ENCODE measurements around the gene SEC11A.
"Not testable (repeated sequence)": the region's sequence is repeated elsewhere in the genome, so short reads cannot be mapped to it uniquely, and the experiment has no call there.

The SEC11A gene

GRCh38 chr15:84681831-84682230, 34.1 kb downstream of the SEC11A start:
- DNase-seq (ENCODE audit: low spot score): no peak

GRCh38 chr15:84671211-84671610, 44.7 kb downstream of the SEC11A start:
- DNase-seq (ENCODE audit: low spot score): no peak

- no peak for DNase-seq (ENCODE audit: low spot score)
Measured at GRCh38 chr15:84669726-84670125, 46.2 kb downstream of the SEC11A start.

- no peak for DNase-seq (ENCODE audit: low spot score)
Measured at GRCh38 chr15:84668221-84668982, 47.5 kb downstream of the SEC11A start.

- no peak for DNase-seq (ENCODE audit: low spot score)
Measured at GRCh38 chr15:84666373-84666772, 49.6 kb downstream of the SEC11A start.

GRCh38 chr15:84661001-84661400, 54.9 kb downstream of the SEC11A start:
- no peak for DNase-seq (ENCODE audit: low spot score)

GRCh38 chr15:84659904-84660781, 55.8 kb downstream of the SEC11A start:
- no peak for DNase-seq (ENCODE audit: low spot score)

GRCh38 chr15:84658788-84659411, 57.0 kb downstream of the SEC11A start:
- no peak for DNase-seq (ENCODE audit: low spot score)

- DNase-seq (ENCODE audit: low spot score): peak; percentile 92
Measured at GRCh38 chr15:84658080-84658787, 57.7 kb downstream of the SEC11A start, which contains the start of gene NMB. TSS of gene NMB (minus strand) at chr15:84658199. CDS start at chr15:84658152, 47 bp downstream.

- DNase-seq (ENCODE audit: low spot score): no peak
Measured at GRCh38 chr15:84657748-84658079, 58.2 kb downstream of the SEC11A start.

GRCh38 chr15:84656972-84657371, 59.0 kb downstream of the SEC11A start:
- no peak for DNase-seq (ENCODE audit: low spot score)

- peak; percentile 81 for DNase-seq (ENCODE audit: low spot score)
Measured at GRCh38 chr15:84654689-84655453, 61.1 kb downstream of the SEC11A start.

- peak; percentile 98 for DNase-seq (ENCODE audit: low spot score)
Measured at GRCh38 chr15:84653910-84654688, 61.8 kb downstream of the SEC11A start, which contains the start of gene WDR73. TSS of gene WDR73 (minus strand) at chr15:84654283. CDS start at chr15:84654274, 9 bp downstream.

- no peak for DNase-seq (ENCODE audit: low spot score)
Measured at GRCh38 chr15:84653584-84653909, 62.4 kb downstream of the SEC11A start.

GRCh38 chr15:84649706-84650105, 66.2 kb downstream of the SEC11A start:
- no peak for DNase-seq (ENCODE audit: low spot score)

GRCh38 chr15:84648539-84648938, 67.4 kb downstream of the SEC11A start:
- DNase-seq (ENCODE audit: low spot score): no peak

GRCh38 chr15:84647726-84648125, 68.2 kb downstream of the SEC11A start:
- DNase-seq (ENCODE audit: low spot score): no peak

- DNase-seq (ENCODE audit: low spot score): no peak
Measured at GRCh38 chr15:84645997-84646396, 69.9 kb downstream of the SEC11A start.

GRCh38 chr15:84645496-84645895, 70.4 kb downstream of the SEC11A start:
- no peak for DNase-seq (ENCODE audit: low spot score)

- no peak for DNase-seq (ENCODE audit: low spot score)
Measured at GRCh38 chr15:84643838-84644237, 72.1 kb downstream of the SEC11A start.

- DNase-seq (ENCODE audit: low spot score): not testable (repeated sequence)
Measured at GRCh38 chr15:84642640-84643039, 73.3 kb downstream of the SEC11A start.

Measured in ecto neural progenitor cell (in vitro differentiated cells).